ENCODE measurements around the gene PLXNB2. TPM values are rescaled to one million over a fixed set of nuclear protein-coding genes. Genes with fewer than 3 reads are reported as not detected.

Gene PLXNB2
- total RNA-seq, 1 donor from 2014 or later, result 20.6 TPM

DNA sequence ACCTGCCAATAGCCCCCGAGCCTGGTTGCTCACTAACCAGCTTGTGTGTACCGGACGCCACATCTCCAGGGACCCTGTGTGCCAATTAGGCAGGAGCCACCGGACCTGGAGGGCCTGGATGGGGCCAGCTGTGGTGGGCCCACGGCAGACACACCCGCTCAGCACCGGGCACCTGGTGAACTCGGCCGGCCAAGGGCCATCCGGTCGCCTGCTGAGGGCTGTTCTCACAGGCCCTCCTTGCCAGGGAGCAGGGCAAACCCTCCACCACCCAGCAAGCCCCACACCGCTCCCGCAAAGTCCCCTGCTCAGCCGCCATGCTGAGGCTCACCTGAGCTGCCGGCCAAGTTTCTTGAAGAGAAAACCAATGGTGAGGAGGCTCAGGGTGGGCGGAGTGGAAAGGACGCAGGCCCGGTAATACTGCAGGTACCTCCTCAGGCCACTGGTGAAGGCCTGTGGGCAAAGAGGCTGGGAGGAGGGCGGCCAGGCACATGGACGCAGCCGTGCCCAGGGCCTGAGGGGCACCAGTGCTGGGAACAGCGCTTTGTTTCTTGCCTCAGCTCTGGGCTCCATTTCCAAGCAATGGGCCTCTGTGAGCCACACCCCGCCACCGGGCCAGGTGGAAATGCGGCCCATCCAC is 79.7 kb downstream of the PLXNB2 start:
- ChIA-PET POLR2A (no interaction called here), CTCF (no interaction called here)
- TF ChIP-seq CTCF (IDR thresholded peaks at IDR 0.05), result no peak
- intact Hi-C loops (cut with micrococcal nuclease), result no loop called here
- H3K4me3 Mint-ChIP-seq, result no peak overlapping the region
- H3K27me3 Mint-ChIP-seq, result no peaks in the 10 kb centered on the region
- no peak overlapping the region for H3K27ac Mint-ChIP-seq
- H3K36me3 Mint-ChIP-seq (ENCODE audit: low read depth), result peaks cover 60% of the 10 kb centered on the region
- DNase-seq (no peak), ATAC-seq (ENCODE audit: low read depth) (no peak)
- H3K9me3 Mint-ChIP-seq, result no peaks in the 10 kb centered on the region
- no peaks in the 10 kb centered on the region for H3K4me1 Mint-ChIP-seq

- POLR2A ChIA-PET, result no interaction called here
- no peaks in the 10 kb centered on the region for H3K4me1 Mint-ChIP-seq
Measured at GRCh38 chr22:50226875-50227165, 80.6 kb downstream of the PLXNB2 start.

GRCh38 chr22:50226063-50226874 is 81.2 kb downstream of the PLXNB2 start:
- ATAC-seq (ENCODE audit: low read depth), result no peak
- CTCF ChIA-PET, result interaction anchor here (0.5 kb wide), 1 partner anchor 315 kb away, joined by 6 read pairs; no protein-coding TSS in a partner anchor
- intact Hi-C loops (cut with micrococcal nuclease), result no loop called here
- POLR2A ChIA-PET, result no interaction called here
- Mint-ChIP-seq H3K9me3 (no peaks in the 10 kb centered on the region), H3K4me3 (no peak overlapping the region), H3K4me1 (no peaks in the 10 kb centered on the region), H3K36me3 (ENCODE audit: low read depth) (peaks cover 63% of the 10 kb centered on the region), H3K27ac (no peak overlapping the region), H3K27me3 (no peaks in the 10 kb centered on the region)
- DNase-seq, result no peak
- no peak for TF ChIP-seq CTCF (IDR thresholded peaks at IDR 0.05)

More at GRCh38 chr22:50226875-50227165, 80.6 kb downstream of the PLXNB2 start:
- no peaks in the 10 kb centered on the region for H3K9me3 Mint-ChIP-seq
- CTCF ChIA-PET, result no interaction called here
- intact Hi-C loops (cut with micrococcal nuclease), result no loop called here
- H3K27me3 Mint-ChIP-seq, result no peaks in the 10 kb centered on the region
- no peak for DNase-seq
- no peak overlapping the region for H3K27ac Mint-ChIP-seq
- H3K36me3 Mint-ChIP-seq (ENCODE audit: low read depth), result peaks cover 64% of the 10 kb centered on the region
- ATAC-seq (ENCODE audit: low read depth), result no peak
- H3K4me3 Mint-ChIP-seq, result no peak overlapping the region
- no peak for TF ChIP-seq CTCF (IDR thresholded peaks at IDR 0.05)

- Mint-ChIP-seq H3K36me3 (ENCODE audit: low read depth) (peaks cover 70% of the 10 kb centered on the region), H3K4me1 (no peaks in the 10 kb centered on the region), H3K27me3 (no peaks in the 10 kb centered on the region), H3K4me3 (no peak overlapping the region), H3K9me3 (no peaks in the 10 kb centered on the region), H3K27ac (no peak overlapping the region)
- ChIA-PET POLR2A (no interaction called here), CTCF (no interaction called here)
- intact Hi-C loops (cut with micrococcal nuclease), result no loop called here
- DNase-seq (no peak), ATAC-seq (ENCODE audit: low read depth) (no peak)
- TF ChIP-seq CTCF (IDR thresholded peaks at IDR 0.05), result no peak
Measured at GRCh38 chr22:50225200-50225969, 82.1 kb downstream of the PLXNB2 start.

Other genes starting within 250 kb of the PLXNB2 start
- gene TTLL8, start 249.3 kb downstream of the PLXNB2 start, total RNA-seq, result not detected in 2 replicates
- gene MLC1, start 222.2 kb downstream of the PLXNB2 start, total RNA-seq, result not detected in 2 replicates
- gene MOV10L1, start 217.6 kb downstream of the PLXNB2 start, total RNA-seq, result not detected in 2 replicates
- gene PANX2, start 136.9 kb downstream of the PLXNB2 start, total RNA-seq, result 0.27 and 0.44 TPM in 2 replicates
- gene TRABD, start 121.7 kb downstream of the PLXNB2 start, total RNA-seq, result 80.6 and 86.4 TPM in 2 replicates
- gene SELENOO, start 106.6 kb downstream of the PLXNB2 start, total RNA-seq, result 33.9 and 39.0 TPM in 2 replicates
- 87.5 and 103 TPM in 2 replicates for gene TUBGCP6, start 62.6 kb downstream of the PLXNB2 start, total RNA-seq
- 65.0 and 68.2 TPM in 2 replicates for gene HDAC10, start 56.4 kb downstream of the PLXNB2 start, total RNA-seq
- gene MAPK12, start 46.0 kb downstream of the PLXNB2 start, total RNA-seq, result 4.1 and 4.4 TPM in 2 replicates
- gene MAPK11, start 37.3 kb downstream of the PLXNB2 start, total RNA-seq, result 10.7 and 11.3 TPM in 2 replicates
- gene DENND6B, start 19.4 kb upstream of the PLXNB2 start, total RNA-seq, result 3.2 and 5.2 TPM in 2 replicates
- 64.0 and 77.3 TPM in 2 replicates for gene PPP6R2, start 35.7 kb upstream of the PLXNB2 start, total RNA-seq
- 114 and 144 TPM in 2 replicates for gene SBF1, start 167.4 kb upstream of the PLXNB2 start, total RNA-seq
- 5.1 and 5.2 TPM in 2 replicates for gene ADM2, start 173.9 kb upstream of the PLXNB2 start, total RNA-seq
- gene MIOX, start 179.2 kb upstream of the PLXNB2 start, total RNA-seq, result 0.15 and 0.22 TPM in 2 replicates
- gene LMF2, start 200.1 kb upstream of the PLXNB2 start, total RNA-seq, result 76.6 and 81.0 TPM in 2 replicates
- 63.9 and 68.2 TPM in 2 replicates for gene NCAPH2, start 200.6 kb upstream of the PLXNB2 start, total RNA-seq
- 7.1 and 11.6 TPM in 2 replicates for gene SCO2, start 218.0 kb upstream of the PLXNB2 start, total RNA-seq
- 91.8 and 92.9 TPM in 2 replicates for gene TYMP, start 222.4 kb upstream of the PLXNB2 start, total RNA-seq
- gene KLHDC7B, start 238.3 kb upstream of the PLXNB2 start, total RNA-seq, result 4.9 and 5.2 TPM in 2 replicates

Measured in activated B cell treated with CpG ODN at 0.5 μM for 24 hours (primary cell).